ENCODE data around the gene MAP4. TPM values are rescaled to one million over a fixed set of nuclear protein-coding genes. Genes with fewer than 3 reads are reported as not detected.
"Not testable (repeated sequence)": the region's sequence is repeated elsewhere in the genome, so short reads cannot be mapped to it uniquely, and the experiment has no call there.

MAP4 gene
- total and polyA plus RNA-seq, 2 of the 13 experiments (the other 11 are each of a cell fraction or from before 2014, with no cell fraction given), result 33.1 to 38.7 TPM

DNA sequence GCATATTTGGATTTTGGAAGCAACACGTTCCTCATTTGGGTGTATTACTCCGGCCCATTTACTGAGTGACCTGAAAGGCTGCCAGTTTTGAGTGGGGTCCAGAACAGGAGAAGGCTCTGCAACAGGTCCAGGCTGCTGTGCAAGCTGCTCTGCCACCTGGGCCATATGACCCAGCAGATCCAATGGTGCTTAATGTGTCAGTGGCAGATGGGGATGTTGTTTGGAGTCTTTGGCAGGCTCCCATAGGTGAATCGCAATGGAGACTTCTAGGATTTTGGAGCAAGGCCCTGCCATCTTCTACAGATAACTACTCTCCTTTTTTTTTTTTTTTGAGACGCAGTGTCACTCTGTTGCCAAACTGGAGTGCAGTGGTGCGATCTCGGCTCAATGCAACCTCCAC, 8.9 kb downstream of the MAP4 start:
- CTCF ChIA-PET (ENCODE audit: low intra/inter-chr PET ratio, low total read pairs); DNase-seq (ENCODE audit: low spot score); H3K27ac ChIP-seq (ENCODE audit: extremely low read length, insufficient read depth, low read length); H2AFZ ChIP-seq (ENCODE audit: low read length); in situ Hi-C loops (cut with HindIII; ENCODE audit: extremely low pct_ligation_motif_present, low pct_unique_long_range_greater_than_20kb); ATAC-seq; H4K20me1 ChIP-seq (ENCODE audit: insufficient read depth, low read length); intact Hi-C loops (cut with micrococcal nuclease; ENCODE audit: unreplicated experiment); POLR2A ChIA-PET; H3K4me2 ChIP-seq (ENCODE audit: low read depth, low read length); H3K4me3 ChIP-seq (replicated peaks in 1 of 3; ENCODE audit: insufficient read depth in 1 of 3, low read depth in 2 of 3, low read length in 3 of 3); H3K36me3 ChIP-seq (replicated peaks in 1 of 2; ENCODE audit: control insufficient read depth in 1 of 2, insufficient read depth in 2 of 2, low read length in 2 of 2); FAIRE-seq; H3K27me3 ChIP-seq (ENCODE audit: control insufficient read depth in 1 of 2, insufficient read depth in 2 of 2, low read length in 2 of 2); H3K9ac ChIP-seq (ENCODE audit: insufficient read depth, low read depth, low read length); BruUV-seq (replicated peaks); H3K9me3 ChIP-seq (ENCODE audit: low read length): not testable (repeated sequence)
- H3K79me2 ChIP-seq (ENCODE audit: insufficient read depth, low read length), result peaks cover 28% of the 10 kb centered on the region
- peaks cover 17% of the 10 kb centered on the region for H3K4me1 ChIP-seq (ENCODE audit: insufficient read depth, low read length)
- WGBS (ENCODE audit: low lambda C conversion rate), result 98% methylated on average over 6 of the region's 6 CpGs

DNA sequence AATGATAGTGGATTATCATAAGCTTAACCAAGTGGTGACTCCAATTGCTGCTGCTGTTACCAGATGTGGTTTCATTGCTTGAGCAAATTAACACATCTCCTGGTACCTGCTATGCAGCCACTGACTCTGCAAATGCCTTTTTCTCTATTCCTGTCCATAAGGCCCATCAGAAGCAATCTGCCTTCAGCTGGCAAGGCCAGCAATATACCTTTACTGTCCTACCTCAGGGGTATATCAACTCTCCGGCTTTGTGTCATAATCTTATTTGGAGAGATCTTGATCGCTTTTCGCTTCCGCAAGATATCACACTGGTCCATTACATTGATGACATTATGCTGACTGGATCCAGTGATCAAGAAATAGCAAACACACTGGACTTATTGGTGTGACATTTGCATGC, 9.4 kb downstream of the MAP4 start:
- FAIRE-seq; H4K20me1 ChIP-seq (ENCODE audit: insufficient read depth, low read length); H3K9me3 ChIP-seq (ENCODE audit: low read length); H3K27ac ChIP-seq (ENCODE audit: extremely low read length, insufficient read depth, low read length); intact Hi-C loops (cut with micrococcal nuclease; ENCODE audit: unreplicated experiment); DNase-seq (ENCODE audit: low spot score); H2AFZ ChIP-seq (ENCODE audit: low read length); POLR2A ChIA-PET; CTCF ChIA-PET (ENCODE audit: low intra/inter-chr PET ratio, low total read pairs); BruUV-seq (replicated peaks); H3K9ac ChIP-seq (ENCODE audit: insufficient read depth, low read depth, low read length); H3K36me3 ChIP-seq (replicated peaks in 1 of 2; ENCODE audit: control insufficient read depth in 1 of 2, insufficient read depth in 2 of 2, low read length in 2 of 2); H3K4me3 ChIP-seq (replicated peaks in 1 of 3; ENCODE audit: insufficient read depth in 1 of 3, low read depth in 2 of 3, low read length in 3 of 3); ATAC-seq; H3K4me2 ChIP-seq (ENCODE audit: low read depth, low read length); in situ Hi-C loops (cut with HindIII; ENCODE audit: extremely low pct_ligation_motif_present, low pct_unique_long_range_greater_than_20kb); H3K27me3 ChIP-seq (ENCODE audit: control insufficient read depth in 1 of 2, insufficient read depth in 2 of 2, low read length in 2 of 2): not testable (repeated sequence)
- H3K4me1 ChIP-seq (ENCODE audit: insufficient read depth, low read length), result peaks cover 11% of the 10 kb centered on the region
- WGBS (ENCODE audit: low lambda C conversion rate), result 95% methylated on average over 4 of the region's 4 CpGs
- H3K79me2 ChIP-seq (ENCODE audit: insufficient read depth, low read length), result peaks cover 22% of the 10 kb centered on the region

DNA sequence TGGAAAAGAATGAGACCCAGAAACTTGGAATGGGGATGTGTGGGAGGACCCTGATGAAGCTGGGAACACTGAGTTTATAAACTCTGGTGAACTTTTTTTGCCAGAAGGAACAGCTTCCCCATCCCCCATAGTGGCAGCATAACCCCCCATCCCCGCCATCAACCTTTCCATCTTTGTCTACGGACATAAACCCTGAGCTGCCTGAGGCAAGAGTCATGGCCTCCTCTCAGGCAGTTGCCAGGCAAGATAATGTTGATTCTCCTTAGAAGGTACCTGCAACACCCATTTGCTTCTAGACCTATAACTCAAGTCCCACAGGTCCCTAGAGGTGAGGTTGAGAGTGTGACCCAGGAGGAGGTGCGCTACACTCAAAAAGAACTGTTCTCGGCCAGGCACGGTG, 11.5 kb downstream of the MAP4 start:
- Histone ChIP-seq H3K79me2 (ENCODE audit: insufficient read depth, low read length) (peaks cover 13% of the 10 kb centered on the region), H4K20me1 (ENCODE audit: insufficient read depth, low read length) (0 out of 2 replicates have a peak, but pooled peaks cover 4% of the 10 kb centered on the region), H2AFZ (ENCODE audit: low read length) (no peak overlapping the region), H3K36me3 (replicated peaks in 1 of 2; ENCODE audit: control insufficient read depth in 1 of 2, insufficient read depth in 2 of 2, low read length in 2 of 2) (peaks cover 1 to 3% of the 10 kb centered on the region in 2 experiments; a peak in 1 of 5 replicates), H3K4me1 (ENCODE audit: insufficient read depth, low read length) (peaks cover 16% of the 10 kb centered on the region), H3K9ac (ENCODE audit: insufficient read depth, low read depth, low read length) (no peak overlapping the region), H3K4me3 (replicated peaks in 1 of 3; ENCODE audit: insufficient read depth in 1 of 3, low read depth in 2 of 3, low read length in 3 of 3) (no peak overlapping the region), H3K9me3 (ENCODE audit: low read length) (no peaks in the 10 kb centered on the region), H3K4me2 (ENCODE audit: low read depth, low read length) (no peak overlapping the region), H3K27ac (ENCODE audit: extremely low read length, insufficient read depth, low read length) (no peak overlapping the region), H3K27me3 (ENCODE audit: control insufficient read depth in 1 of 2, insufficient read depth in 2 of 2, low read length in 2 of 2) (no peaks in the 10 kb centered on the region)
- no peak for TF ChIP-seq SUZ12 (IDR thresholded peaks at IDR 0.05; ENCODE audit: low read depth, low read length)
- no peak for TF ChIP-seq ZC3H13 (CRISPR knock-in tag; IDR thresholded peaks at IDR 0.05)
- TF ChIP-seq MED1 (CRISPR knock-in tag; IDR thresholded peaks at IDR 0.05), result no peak
- no peak for TF ChIP-seq CEBPB (IDR thresholded peaks at IDR 0.05; ENCODE audit: borderline replicate concordance, low read depth, low read length)
- TF ChIP-seq, protein P1, sequence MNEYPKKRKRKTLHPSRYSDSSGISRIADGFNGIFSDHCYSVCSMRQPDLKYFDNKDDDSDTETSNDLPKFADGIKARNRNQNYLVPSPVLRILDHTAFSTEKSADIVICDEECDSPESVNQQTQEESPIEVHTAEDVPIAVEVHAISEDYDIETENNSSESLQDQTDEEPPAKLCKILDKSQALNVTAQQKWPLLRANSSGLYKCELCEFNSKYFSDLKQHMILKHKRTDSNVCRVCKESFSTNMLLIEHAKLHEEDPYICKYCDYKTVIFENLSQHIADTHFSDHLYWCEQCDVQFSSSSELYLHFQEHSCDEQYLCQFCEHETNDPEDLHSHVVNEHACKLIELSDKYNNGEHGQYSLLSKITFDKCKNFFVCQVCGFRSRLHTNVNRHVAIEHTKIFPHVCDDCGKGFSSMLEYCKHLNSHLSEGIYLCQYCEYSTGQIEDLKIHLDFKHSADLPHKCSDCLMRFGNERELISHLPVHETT (CRISPR knock-in tag; conservative IDR thresholded peaks at IDR 0.05), result no peak
- no peak for TF ChIP-seq MXI1 (IDR thresholded peaks at IDR 0.05; ENCODE audit: borderline replicate concordance, low read depth, low read length)
- TF ChIP-seq MTF2 (CRISPR knock-in tag; IDR thresholded peaks at IDR 0.05; ENCODE audit: borderline replicate concordance), result no peak
- TF ChIP-seq BORCS8-MEF2B (CRISPR knock-in tag; IDR thresholded peaks at IDR 0.05), result no peak
- TF ChIP-seq SYNCRIP (IDR thresholded peaks at IDR 0.05; ENCODE audit: insufficient read depth, low read depth, low read length), result no peak
- no peak for FAIRE-seq
- no peak for ATAC-seq
- in situ Hi-C loops (cut with HindIII; ENCODE audit: extremely low pct_ligation_motif_present, low pct_unique_long_range_greater_than_20kb), result no loop called here
- CTCF ChIA-PET (ENCODE audit: low intra/inter-chr PET ratio, low total read pairs), result no interaction called here
- POLR2A ChIA-PET, result interaction anchor here (2.2 kb wide), 1 partner anchor 84 kb away, joined by 6 read pairs; no protein-coding TSS in a partner anchor
- 95% methylated on average over 5 of the region's 5 CpGs for WGBS (ENCODE audit: low lambda C conversion rate)
- no peak for DNase-seq (ENCODE audit: low spot score)
- BruUV-seq (replicated peaks), result no TSS peak
- intact Hi-C loops (cut with micrococcal nuclease; ENCODE audit: unreplicated experiment), result no loop called here
